A172 (cell line): ENCODE results near the gene HOXD13. TPM values are rescaled to one million over a fixed set of nuclear protein-coding genes. Genes with fewer than 3 reads are reported as not detected.
A peak's percentile ranks its signal among the peaks of the same experiment; 100 is the strongest.

Experiments used
- DNase-seq: peaks from one replicate; pipeline ENCODE4 v3.0.0-alpha.2; 2015; ENCODE audit warnings: low spot score
- total RNA-seq: library from RNA; depleted of rRNA; stranded (reverse); fragments of >200 nt; shearing (Covaris generic); gene quantifications from 2 replicates; pipeline ENCODE4 v1.2.3, GENCODE V29; 2014

The HOXD13 gene
- total RNA-seq, 1 experiment from 2014 or later, result 4.2 TPM

GRCh38 chr2:176105078-176105729, 12.7 kb downstream of the HOXD13 start:
- DNase-seq, result peak; percentile 70

GRCh38 chr2:176105730-176106580, 13.4 kb downstream of the HOXD13 start:
- peak; percentile 30 for DNase-seq

- DNase-seq, result peak; percentile 76
These were observed 14.3 kb downstream of the HOXD13 start, which contains the start of gene HOXD11 for GRCh38 chr2:176106581-176107539. HOXD11 (plus strand) TSS chr2:176107280; CDS start chr2:176107356, 76 bp downstream.

GRCh38 chr2:176107731-176108181, 15.2 kb downstream of the HOXD13 start:
- DNase-seq, result no peak

- DNase-seq, result no peak
These were observed 16.8 kb downstream of the HOXD13 start for GRCh38 chr2:176109192-176109901.

- DNase-seq, result no peak
These were observed 17.4 kb downstream of the HOXD13 start for GRCh38 chr2:176109946-176110345.

GRCh38 chr2:176110415-176111308, 18.1 kb downstream of the HOXD13 start:
- DNase-seq, result no peak

- DNase-seq, result no peak
These were observed 18.8 kb downstream of the HOXD13 start for GRCh38 chr2:176111309-176111663.

- DNase-seq, result no peak
These were observed 19.4 kb downstream of the HOXD13 start for GRCh38 chr2:176111846-176112374.

- no peak for DNase-seq
These were observed 20.1 kb downstream of the HOXD13 start for GRCh38 chr2:176112375-176113302.

GRCh38 chr2:176114120-176114929, 21.8 kb downstream of the HOXD13 start:
- DNase-seq, result no peak

- DNase-seq, result no peak
These were observed 22.6 kb downstream of the HOXD13 start for GRCh38 chr2:176114930-176115625.

GRCh38 chr2:176115883-176116813, 23.6 kb downstream of the HOXD13 start, which contains the start of gene HOXD10:
HOXD10 (plus strand) TSS chr2:176116778; CDS start chr2:176116834, 56 bp downstream.
- DNase-seq, result no peak

GRCh38 chr2:176117162-176117822, 24.8 kb downstream of the HOXD13 start:
- no peak for DNase-seq

GRCh38 chr2:176117823-176118371, 25.4 kb downstream of the HOXD13 start:
- DNase-seq, result no peak
